Measurements from ENCODE around the gene PDE8B. TPM values are rescaled to one million over a fixed set of nuclear protein-coding genes. Genes with fewer than 3 reads are reported as not detected.

The PDE8B gene
- total RNA-seq, 4 donors from 2014 or later, result 1.1 to 3.9 (median 1.5) TPM

- no peak overlapping the region for H3K27ac ChIP-seq
- no peaks in the 10 kb centered on the region for H3K9me3 ChIP-seq
- TF ChIP-seq POLR2A (IDR thresholded peaks at IDR 0.05), result no peak
- no peak for TF ChIP-seq CTCF (IDR thresholded peaks at IDR 0.05)
- no peak for TF ChIP-seq POLR2AphosphoS5 (IDR thresholded peaks at IDR 0.05)
- TF ChIP-seq EP300 (IDR thresholded peaks at IDR 0.05), result no peak
- 81% methylated on average over 1 of the region's 1 CpG for WGBS
- H3K4me1 ChIP-seq, result no peaks in the 10 kb centered on the region
- DNase-seq (ENCODE audit: low spot score in 2 of 2), result no peak
- H3K36me3 ChIP-seq, result peaks cover 52% of the 10 kb centered on the region
- H3K27me3 ChIP-seq, result no peaks in the 10 kb centered on the region
- H3K4me3 ChIP-seq, result no peak overlapping the region
Measured at GRCh38 chr5:77449277-77449676, 238.8 kb downstream of the PDE8B start.

DNA sequence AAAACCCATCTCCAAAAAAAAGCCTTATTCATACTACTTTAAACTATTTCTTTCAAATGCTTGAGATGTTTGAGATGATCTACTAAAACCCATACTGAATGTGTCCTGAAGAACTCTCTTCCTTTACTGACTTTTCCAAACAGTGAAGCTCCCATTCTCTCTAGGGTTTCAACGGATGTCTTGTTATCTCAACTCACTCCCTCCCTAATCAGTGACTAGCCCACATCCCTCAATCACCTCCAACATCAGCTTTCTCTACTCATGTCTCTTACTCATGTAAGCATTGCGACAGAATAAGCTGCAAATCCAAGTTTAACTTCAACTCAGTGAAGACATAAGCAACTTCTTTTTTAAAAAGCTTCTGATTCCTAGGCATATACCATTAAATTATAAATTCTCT lies 239.5 kb downstream of the PDE8B start:
- 41% methylated on average over 2 of the region's 2 CpGs for WGBS
- Histone ChIP-seq H3K27ac (no peak overlapping the region), H3K4me1 (no peaks in the 10 kb centered on the region), H3K36me3 (peaks cover 52% of the 10 kb centered on the region), H3K4me3 (no peak overlapping the region), H3K9me3 (no peaks in the 10 kb centered on the region), H3K27me3 (no peaks in the 10 kb centered on the region)
- DNase-seq (ENCODE audit: low spot score in 2 of 2), result no peak
- TF ChIP-seq POLR2A (IDR thresholded peaks at IDR 0.05) (no peak), CTCF (IDR thresholded peaks at IDR 0.05) (no peak), POLR2AphosphoS5 (IDR thresholded peaks at IDR 0.05) (no peak), EP300 (IDR thresholded peaks at IDR 0.05) (no peak)

GRCh38 chr5:77452351-77452750 lies 241.9 kb downstream of the PDE8B start:
- WGBS, result 73% methylated on average over 1 of the region's 1 CpG
- DNase-seq (ENCODE audit: low spot score in 2 of 2), result no peak
- TF ChIP-seq EP300 (IDR thresholded peaks at IDR 0.05) (no peak), POLR2A (IDR thresholded peaks at IDR 0.05) (no peak), CTCF (IDR thresholded peaks at IDR 0.05) (no peak), POLR2AphosphoS5 (IDR thresholded peaks at IDR 0.05) (no peak)
- H3K27me3 ChIP-seq, result no peaks in the 10 kb centered on the region
- no peaks in the 10 kb centered on the region for H3K9me3 ChIP-seq
- no peak overlapping the region for H3K27ac ChIP-seq
- H3K36me3 ChIP-seq, result peaks cover 37% of the 10 kb centered on the region
- H3K4me1 ChIP-seq, result no peaks in the 10 kb centered on the region
- no peak overlapping the region for H3K4me3 ChIP-seq

DNA sequence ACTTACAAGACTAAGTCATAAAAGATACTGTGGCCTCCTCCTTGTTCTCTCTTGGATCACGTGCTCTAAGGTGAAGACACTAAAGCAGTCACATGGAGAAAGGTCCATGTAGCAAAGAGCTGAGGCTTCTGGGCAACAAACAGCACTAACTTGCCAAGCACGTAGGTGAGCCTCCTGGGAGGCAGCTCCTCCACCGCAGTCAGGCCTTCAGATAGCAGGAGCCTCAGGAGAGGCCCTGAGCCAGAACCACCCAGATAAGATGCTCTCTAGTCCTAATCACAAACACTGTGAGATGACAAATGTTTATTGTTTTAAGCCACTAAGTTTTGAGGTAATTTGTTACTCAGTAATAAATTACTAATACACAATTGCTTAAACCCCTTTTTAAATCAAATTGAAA lies 243.6 kb downstream of the PDE8B start:
- Histone ChIP-seq H3K9me3 (no peaks in the 10 kb centered on the region), H3K36me3 (peaks cover 19% of the 10 kb centered on the region), H3K4me3 (no peak overlapping the region), H3K4me1 (no peaks in the 10 kb centered on the region), H3K27me3 (no peaks in the 10 kb centered on the region), H3K27ac (no peak overlapping the region)
- DNase-seq (ENCODE audit: low spot score in 2 of 2), result no peak
- TF ChIP-seq EP300 (IDR thresholded peaks at IDR 0.05), result no peak
- TF ChIP-seq POLR2AphosphoS5 (IDR thresholded peaks at IDR 0.05), result no peak
- no peak for TF ChIP-seq CTCF (IDR thresholded peaks at IDR 0.05)
- TF ChIP-seq POLR2A (IDR thresholded peaks at IDR 0.05), result no peak
- 100% methylated on average over 3 of the region's 3 CpGs for WGBS

GRCh38 chr5:77461287-77461686 lies 250.8 kb downstream of the PDE8B start:
- no peak overlapping the region for H3K4me3 ChIP-seq
- DNase-seq (ENCODE audit: low spot score in 2 of 2), result no peak
- H3K27ac ChIP-seq, result no peak overlapping the region
- 98% methylated on average over 5 of the region's 5 CpGs for WGBS
- TF ChIP-seq EP300 (IDR thresholded peaks at IDR 0.05) (no peak), POLR2A (IDR thresholded peaks at IDR 0.05) (no peak), CTCF (IDR thresholded peaks at IDR 0.05) (no peak), POLR2AphosphoS5 (IDR thresholded peaks at IDR 0.05) (no peak)
- no peaks in the 10 kb centered on the region for H3K27me3 ChIP-seq
- no peaks in the 10 kb centered on the region for H3K4me1 ChIP-seq
- no peaks in the 10 kb centered on the region for H3K9me3 ChIP-seq
- peaks cover 10% of the 10 kb centered on the region for H3K36me3 ChIP-seq

Data from suprapubic skin (tissue), 4 donors.